ENCODE measurements around the gene SENP5.

The SENP5 gene

DNA sequence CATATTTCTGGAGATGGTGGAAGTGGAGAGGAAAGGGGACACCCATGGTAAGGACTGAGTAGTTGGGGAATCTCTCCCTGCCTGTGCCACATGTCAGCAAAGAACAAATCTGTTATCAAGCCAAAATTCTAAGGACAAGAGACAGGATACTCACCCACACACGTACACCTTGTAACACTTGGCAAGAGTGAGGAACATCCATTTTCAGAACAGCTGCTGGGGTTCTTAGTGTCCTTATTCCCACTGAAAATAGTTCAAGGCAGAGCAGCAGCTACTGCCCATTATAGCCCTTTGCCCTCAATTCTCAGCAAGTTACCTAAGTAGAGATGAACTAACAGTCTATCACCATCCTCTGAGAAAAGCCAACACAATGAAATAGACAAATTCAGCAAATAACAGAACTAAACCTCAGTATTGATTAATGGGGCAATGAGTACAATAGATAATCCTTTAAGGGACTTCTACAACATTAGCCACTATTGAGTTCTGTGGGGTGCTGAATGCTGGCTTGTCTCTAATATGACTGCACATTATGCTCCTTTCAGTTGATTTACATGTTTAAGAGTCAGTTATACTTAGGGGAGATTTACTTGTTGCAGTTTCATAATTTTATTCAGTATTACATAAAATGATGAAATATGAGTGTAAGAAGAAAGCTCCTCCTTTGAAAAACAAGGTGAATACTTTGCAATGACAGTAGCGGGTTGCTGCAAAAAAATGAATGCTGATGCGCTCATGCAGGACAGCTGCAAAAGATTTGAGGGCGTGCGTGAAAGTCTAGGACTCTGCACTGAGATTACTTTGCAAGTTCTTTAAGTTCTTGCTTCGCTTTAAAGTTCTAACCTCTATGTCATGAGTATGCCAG, 22.4 kb downstream of the SENP5 start:
- no peak for DNase-seq

DNA sequence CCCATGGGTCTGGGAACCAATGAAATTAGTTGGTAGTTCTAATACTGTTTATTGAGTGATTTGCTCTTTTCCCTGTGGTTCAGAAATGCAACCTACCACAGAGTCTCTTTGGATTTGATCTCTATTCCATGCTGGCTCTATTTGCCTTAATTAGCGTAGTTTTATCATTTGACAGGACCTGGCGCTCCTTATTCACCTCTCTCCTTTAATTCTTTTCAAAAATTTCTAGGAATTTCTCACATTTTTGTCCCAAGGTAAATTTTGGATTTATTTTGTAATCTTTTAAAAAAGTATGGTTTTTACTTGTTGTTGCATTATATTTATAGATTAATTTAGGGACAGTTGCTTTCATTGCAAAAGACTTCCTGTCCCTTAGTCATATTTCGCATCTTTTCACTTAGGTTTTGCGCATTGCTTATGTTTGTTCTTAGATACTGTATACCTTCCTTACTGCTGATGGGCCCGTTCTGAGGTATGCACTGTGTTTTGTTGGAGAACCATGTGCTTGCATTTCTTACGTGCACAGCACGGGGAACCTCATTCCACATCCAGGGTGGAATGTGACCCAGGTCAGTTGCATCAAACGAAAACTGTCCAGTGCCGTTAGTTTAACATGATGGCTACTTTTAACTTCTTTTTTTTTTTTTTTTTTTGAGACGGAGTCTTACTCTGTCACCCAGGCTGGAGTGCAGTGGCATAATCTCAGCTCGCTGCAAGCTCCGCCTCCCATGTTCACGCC, 27.0 kb downstream of the SENP5 start:
- DNase-seq = no peak

DNA sequence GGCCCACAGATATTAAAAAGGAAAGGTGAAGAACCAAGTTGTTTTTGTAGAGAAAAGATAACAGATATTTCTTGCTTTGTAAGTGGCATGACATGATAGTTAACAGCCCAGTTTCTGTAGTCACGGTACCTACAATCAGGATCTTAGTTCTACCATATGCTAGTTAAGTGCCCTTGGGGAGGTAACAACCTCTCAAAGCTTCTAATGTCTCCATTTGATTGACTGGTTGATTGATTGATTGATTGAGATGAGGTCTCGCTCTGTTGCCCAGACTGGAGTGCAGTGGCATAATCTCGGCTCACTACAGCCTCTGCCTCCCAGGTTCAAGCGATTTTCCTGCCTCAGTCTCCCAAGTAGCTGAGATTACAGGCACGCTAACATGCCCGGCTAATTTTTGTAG, 28.5 kb downstream of the SENP5 start:
- no peak for DNase-seq

DNA sequence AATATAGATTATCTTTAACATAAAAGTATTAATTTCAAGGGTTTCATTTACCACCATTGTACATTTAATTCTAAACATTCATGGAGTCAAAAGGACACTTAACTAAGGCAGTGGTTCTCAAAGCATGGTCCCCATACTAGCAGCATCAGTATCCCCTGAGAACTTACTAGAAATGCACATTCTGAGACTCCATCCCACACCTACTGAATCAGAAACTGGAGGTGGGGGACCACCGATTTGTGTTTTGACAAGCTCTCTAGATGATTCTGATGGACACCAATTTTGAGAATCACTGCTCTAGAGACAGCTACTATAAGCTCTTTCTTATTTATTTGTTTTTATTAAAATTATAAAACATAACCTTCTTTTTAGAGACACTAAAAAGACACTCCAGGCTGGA, 34.0 kb downstream of the SENP5 start:
- no peak for DNase-seq

DNA sequence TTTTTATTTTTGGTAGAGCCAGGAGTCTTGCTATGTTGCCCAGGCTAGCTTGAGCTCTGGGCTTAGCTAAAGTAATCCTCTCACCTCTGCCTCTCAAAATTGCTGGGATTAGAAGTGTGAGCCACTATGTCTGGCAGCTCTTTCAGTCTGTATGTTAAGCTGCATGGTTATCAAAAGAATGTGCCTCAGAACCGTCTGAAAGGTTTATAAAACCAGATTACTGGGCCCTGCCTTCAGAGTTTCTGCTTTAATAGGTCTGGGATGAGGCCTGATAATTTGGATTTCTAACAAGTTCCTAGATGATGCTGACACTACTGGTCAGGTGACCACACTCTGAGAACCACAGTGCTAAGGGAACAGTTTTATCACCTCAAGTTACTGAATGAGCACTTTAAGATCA, 34.6 kb downstream of the SENP5 start:
- DNase-seq = no peak

DNA sequence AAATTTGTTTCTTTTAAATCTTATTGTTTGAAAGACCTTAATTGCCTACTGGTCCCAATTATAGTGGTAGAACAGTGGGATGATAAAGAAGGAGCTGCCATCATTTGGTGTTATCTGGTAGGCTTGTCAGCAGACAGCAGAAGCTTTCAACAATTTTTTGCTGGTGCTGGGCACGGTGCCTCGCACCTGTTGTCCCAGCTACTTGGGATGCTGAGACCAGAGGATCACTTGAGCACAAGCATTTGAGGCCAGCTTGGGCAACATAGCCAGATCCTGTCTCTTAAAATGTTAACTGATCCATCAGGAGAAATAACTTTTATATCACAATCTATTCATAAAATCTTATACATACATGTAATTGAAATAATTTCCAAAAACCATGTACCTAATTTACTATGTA, 36.0 kb downstream of the SENP5 start:
- DNase-seq = no peak

DNA sequence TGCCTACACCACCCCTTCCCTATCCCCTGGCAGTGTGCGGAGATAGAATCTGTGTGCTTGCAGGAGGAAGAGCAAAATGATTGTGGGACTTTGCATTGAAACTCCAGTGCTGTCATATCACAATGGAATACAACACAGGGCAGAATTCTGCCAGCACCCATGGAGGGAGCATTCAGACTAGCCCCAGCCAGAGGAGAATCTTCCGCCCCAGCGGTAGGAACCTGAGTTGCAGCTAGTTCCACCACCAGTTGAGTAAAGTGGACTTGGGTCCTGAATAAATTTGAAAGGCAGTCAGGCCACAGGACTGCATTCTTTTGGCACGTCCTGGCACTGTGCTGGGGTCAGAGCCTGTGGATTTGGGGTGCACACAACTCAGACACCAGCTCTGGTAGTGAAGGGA, 47.1 kb downstream of the SENP5 start:
- DNase-seq = no peak

DNA sequence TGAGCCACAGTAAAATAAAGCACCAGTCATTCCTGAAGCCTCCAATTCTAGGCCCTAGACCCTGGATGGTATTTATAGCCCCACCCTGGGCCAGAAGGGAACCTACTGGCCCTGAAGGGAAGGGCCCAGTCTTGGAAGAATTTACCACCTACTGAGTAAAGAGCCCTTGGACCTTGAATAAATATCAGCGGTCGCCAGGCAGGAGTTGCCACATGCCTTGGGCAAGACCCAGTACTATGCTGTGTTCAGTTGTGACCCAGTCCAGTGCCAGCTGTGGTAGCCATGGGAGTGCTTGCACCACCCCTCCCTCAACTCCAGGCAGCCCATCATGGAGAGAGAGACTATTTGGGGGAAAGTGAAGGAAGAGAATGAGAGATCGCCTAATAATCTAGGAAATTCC, 47.7 kb downstream of the SENP5 start:
- DNase-seq = no peak

DNA sequence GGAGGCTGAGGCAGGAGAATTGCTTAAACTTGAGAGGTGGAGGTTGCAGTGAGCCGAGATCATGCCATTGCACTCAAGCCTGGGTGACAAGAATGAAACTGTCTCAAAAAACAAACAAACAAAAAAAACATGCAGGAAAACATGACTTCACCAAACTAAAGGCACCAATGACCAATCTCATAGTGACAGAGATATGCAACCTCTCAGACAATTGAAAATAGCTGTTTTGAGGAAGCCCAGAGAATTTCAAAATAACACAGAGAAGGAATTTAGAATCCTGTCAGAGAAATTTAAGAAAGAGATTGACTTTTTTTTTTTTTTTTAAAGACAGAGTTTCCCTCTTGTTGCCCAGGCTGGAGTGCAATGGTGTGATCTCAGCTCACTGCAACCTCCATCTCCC, 48.5 kb downstream of the SENP5 start:
- DNase-seq = no peak

DNA sequence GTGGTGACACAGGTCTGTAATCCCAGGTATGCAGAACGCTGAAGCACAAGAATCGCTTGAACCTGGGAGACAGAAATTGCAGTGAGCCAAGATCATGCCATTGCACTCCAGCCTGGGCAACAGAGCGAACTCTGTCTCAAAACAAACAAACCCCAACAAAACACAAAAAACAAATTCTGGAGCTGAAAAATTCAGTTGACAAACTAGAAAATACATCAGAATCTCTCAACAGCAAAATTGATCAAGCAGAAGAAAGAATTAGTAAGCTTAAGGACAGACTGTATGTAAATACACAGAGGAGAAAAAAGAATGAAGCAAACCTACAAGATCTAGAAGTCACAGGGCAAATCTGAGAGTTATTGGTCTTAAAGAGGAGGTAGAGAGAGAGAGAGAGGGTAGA, 49.3 kb downstream of the SENP5 start:
- DNase-seq = no peak

DNA sequence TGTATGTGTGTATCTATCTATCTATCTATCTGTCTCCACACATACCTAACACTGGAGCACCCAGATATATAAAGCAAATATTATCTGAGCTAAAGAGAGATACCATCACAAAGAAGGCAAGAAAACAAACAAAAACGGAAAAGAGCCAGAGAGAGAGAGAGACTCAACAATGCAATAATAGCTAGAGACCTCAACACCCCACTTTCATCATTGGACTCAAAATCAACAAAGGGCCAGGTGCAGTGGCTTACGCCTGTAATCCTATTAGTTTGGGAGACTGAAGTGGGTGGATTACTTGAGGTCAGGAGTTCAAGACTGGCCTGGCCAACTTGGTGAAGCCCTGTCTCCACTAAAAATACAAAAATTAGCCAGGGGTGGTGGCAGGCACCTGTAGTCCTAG, 51.2 kb downstream of the SENP5 start:
- no peak for DNase-seq

DNA sequence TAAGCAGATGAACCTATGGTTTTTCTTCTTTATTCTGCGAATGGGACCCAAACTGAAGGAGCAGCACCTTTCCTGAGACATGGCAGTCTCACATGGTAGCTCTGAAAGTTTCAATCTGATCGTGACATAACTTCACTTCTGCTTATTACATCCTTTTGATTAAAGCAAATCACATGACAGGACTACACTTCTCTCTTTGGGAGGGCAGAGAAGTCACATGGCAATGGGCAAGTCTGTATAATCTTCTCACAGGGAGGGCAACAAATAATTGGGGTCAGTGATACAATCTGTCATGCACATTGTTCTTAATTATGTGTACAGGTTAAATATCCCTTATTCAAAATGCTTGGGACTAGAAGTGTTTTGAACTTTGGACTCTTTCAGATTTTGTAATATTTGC, 53.0 kb downstream of the SENP5 start:
- no peak for DNase-seq

DNA sequence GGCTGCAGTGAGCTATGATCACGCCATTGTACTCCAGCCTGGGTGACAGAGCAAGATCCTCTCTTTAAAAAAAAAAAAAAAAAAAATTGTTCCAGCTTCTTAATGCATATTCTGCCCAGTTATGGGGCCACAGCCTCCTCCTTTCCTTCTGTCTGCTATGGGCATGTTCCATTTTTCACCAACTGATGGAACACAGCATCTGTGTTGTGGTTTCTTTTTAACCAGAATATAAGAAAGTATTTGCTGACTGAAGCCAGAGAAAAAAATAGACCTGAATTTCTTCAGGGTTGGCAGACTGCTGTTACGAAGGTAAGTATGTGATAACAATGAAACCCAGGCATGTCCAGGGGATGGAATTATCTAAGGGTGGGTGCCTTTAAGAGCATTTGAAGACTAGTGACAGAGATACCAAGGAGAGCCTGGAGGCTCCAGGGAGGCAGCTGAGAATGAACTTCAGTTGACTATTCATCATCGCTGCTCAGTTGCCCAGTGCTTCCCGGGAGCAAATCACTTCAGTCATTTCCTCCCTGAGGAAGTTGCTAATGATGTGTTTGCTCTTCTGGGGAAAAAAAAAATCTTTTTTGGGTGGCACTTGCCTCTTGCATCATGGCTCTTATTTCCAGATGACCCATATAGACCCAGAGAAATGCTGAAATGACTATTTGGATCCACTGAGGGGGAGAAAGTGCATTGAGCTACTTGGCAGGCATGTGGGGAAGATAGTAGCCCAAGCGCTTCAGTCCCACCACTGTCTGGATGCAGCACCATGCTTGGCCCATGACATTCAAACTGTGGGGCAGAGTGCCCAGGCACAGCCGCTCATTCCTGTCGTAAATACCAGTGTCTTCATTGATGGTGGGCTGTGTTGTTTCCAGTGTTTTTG, 60.1 kb downstream of the SENP5 start:
- no peak for DNase-seq

DNA sequence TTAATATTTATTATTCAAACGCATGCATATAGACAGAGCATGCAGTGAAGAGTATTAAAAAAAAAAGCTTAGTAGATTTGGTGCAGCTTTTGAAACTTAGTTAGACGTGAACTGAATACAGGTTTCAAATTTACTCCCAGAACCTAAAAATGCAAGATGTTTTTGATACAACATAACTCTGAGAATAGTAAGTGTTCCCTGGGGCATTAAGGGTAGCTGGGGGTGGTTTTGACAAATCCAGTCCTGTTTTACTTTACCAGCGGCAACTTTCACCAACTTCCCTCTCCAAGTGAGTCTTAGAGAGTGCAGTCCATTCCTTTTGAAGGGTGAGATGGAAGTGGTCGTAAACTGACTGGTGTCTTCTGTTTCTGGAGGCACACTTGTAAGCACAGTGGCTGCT, 63.4 kb downstream of the SENP5 start:
- no peak for DNase-seq

DNA sequence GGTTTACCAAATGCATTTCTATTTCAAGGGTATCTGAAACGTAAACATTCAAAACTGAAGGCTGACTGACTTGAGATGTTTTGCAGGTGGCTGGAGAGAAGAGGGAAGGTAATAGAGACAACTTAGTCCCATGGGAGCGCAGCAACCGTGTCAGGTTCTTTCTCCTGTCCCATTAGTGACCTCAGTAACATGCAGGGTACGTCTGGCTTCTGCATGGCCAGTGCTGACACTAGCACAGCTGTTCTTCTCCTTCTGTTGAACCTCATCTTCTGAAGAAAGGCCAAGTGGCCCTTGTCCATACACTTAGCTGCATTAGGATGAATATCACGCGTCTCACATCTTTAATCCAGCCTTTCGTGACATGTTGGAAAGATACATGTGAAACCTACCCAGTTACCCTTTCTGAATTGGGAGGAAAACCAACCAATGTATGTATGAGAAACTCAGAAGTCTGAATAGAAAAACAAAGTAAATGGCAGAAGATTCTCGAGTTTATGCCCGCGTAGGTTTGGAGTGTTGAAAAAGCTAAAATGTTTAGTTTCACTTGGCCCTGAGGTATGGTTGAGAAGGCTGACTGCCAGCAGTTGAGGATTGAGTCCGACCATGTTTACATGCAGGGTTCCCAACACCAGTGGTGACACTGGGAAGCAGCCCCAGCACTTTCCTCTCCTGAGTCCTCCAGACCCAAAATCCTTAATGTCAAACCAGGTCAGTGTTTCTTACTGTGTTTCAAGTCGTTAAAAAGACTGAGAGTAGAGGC, 64.3 kb downstream of the SENP5 start:
- DNase-seq = no peak

DNA sequence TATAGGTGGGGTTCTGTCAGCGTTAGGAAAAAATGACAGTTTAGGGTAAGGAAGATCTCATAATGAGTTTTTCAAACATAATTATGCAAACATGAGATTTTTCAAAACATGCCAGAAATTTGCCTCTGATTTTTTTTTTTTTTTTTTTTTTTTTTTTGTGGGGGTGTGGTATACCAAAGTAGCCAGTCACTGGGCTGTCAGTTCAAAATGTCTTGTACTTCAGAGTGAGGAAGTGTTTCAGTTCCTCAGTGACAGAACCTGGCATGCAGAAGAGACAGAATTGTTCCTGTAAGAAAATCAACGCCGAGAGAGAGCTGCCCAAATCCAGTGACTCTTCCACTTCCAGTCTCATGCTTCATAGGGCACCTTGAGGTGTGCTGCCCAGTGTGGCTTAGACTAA, 64.9 kb downstream of the SENP5 start:
- no peak for DNase-seq

DNA sequence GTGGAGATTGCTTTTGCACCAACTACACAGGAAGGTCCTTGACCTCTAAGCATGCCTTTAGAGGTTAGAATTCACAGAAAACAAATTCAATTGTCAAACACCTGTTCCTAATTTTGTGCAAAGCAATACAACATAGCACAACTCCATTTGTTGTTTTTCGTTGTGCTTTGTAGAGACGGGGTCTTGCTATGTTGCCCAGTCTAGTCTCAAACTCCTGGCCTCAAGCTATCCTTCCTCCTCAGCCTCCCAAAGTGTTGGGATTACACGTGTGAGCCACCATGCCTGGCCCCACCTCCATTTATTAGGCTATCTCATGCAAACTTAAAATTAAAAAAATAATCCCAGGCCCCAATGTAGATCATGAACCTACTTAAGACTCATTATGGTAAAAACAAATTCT, 68.6 kb downstream of the SENP5 start:
- no peak for DNase-seq

DNA sequence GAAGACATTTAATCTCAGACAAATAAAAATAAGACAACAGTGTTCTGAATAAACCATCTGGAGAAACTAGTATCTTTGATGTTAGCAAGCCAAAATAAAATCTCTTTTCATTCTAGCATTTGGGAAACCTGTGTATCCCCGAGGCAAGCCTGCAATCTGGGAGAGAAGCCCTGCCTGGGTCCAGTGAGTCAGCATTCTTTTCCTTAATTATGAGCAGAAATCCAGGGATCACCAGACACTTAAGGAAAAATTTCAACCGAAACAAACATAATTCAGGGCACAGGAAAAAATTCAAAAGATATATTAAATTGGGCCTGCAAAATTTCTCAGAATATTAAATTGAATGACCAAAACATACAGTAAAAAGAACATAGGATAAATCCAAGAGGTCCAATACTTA, 70.4 kb downstream of the SENP5 start:
- no peak for DNase-seq

DNA sequence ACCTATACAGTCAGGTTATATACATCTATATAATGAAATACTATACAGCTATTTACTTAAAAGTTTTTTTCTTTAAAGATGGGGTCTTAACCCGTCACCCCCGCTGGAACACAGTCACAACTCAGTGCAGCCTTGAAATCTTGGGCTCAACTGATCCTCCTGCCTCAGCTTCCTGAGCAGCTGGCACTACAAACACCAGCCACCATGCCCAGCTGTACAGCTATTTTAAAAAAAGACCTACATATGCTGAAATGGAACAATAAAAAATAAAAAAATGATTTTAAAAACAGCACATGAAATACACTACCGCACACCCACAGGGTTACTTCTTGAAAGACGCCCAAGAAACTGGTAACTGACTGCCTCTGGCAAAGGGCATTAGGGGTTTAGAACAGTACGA, 70.9 kb downstream of the SENP5 start:
- no peak for DNase-seq

DNA sequence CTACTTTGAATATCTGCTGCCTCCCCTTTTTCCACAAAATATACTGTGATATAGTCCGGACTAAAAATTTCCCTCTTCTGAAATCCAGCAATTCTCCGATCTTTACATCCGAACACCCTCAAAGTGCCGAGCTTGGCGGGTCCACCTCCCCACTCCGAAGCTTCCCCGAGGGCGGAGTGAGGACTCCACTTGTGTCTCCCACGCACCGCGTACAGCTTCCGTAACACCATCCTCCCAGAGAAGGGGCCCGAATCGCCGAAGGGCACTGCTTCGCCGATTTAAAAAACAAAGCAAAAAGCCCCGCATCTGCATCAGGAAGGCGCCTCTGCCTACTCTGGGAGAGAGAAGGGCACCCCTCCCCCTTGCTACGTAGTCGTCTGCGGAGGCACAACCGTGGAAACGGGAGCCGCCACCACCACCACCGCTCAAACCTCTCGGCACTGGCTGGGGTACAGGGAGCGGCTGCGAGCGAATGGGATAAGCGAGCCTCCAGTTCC, 74.1 kb downstream of the SENP5 start:
- peak; percentile 62 to 75 for DNase-seq

DNA sequence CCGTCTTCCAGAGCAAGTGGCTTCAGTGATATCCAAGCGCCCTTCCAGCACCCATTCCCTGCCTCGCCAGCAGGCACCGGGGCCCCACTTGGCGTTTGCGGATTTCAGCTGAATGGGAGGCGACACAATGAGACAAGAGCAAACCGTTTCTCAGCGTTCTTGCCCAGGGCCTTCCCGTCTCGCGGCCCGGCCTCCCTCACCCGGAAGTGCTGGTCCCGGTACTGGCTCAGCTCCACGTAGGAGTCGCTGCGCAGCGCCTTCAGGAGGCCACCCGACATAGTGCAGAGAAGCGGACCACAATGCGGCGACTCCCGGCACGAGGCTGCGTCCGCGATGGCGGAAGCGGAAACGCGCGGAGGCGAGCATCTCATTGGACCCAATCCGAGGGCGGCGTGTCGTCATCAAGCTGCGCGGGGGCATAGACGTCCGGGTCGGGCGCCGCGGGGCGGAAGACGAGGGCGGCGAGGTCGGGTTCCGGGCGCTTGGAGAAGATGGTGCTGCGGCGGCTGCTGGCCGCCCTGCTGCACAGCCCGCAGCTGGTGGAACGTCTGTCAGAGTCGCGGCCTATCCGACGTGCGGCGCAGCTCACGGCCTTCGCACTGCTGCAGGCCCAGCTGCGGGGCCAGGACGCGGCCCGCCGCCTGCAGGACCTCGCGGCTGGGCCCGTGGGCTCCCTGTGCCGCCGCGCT, 74.7 kb downstream of the SENP5 start, which contains the start of gene NCBP2:
TSS of gene NCBP2 (minus strand) at position 303 of the 689 bp plus-strand sequence. CDS start at position 278, 25 bp downstream.
- DNase-seq = peak; percentile 99 to 100

DNA sequence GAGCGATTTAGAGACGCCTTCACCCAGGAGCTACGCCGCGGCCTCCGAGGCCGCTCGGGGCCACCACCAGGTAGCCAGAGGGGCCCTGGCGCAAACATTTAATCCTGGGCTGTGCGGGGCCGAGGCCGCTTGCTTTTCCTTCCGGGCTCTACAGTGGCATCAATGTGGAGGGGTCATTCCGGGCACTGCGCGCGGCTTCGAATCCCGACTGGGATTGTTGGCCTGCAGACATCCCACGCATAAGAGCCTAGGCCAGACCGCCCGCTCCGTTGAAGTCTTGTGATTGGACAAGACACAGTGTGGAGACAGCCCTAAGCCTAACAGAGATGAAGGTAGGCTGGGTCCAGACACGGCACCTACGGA, 75.2 kb downstream of the SENP5 start:
- no peak for DNase-seq
